ENCODE measurements around the gene CYP3A4.
"Not testable (repeated sequence)": the region's sequence is repeated elsewhere in the genome, so short reads cannot be mapped to it uniquely, and the experiment has no call there.

Gene CYP3A4

DNA sequence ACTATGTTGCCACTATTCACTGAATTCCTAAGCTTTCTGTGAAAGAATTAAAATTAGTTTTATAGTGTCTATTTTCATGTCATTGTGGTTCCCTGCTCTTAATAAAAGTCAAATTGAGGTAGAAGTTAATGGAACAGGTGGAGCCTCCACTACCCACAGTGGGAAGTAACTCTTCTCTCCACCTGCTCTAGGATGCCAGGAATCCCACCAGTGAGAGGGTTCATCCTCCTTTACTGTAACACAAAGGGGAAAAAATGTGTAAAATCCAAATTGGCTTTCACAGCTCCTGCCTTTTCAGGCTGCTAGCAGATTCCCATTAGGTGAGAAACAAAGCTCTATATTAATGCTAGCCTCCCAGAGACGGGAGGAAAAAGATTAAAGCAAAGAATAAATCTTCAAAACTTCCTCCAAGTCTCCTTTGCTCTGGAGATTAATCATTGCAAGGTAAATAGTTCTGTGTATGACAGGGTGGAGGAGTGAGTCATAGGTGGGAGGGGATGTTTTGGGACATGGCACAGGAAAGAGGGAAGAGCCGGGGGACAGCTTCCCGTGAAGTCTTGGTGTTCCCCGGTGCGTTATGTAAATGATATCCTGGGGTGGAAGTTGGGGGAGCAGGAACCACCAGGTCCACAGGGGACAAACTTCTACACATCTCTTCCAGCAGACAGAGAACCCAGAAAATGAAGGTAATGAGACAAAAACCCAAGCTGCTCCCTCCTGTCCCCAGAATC lies 32.5 kb downstream of the CYP3A4 start:
- DNase-seq, result not testable (repeated sequence)

DNA sequence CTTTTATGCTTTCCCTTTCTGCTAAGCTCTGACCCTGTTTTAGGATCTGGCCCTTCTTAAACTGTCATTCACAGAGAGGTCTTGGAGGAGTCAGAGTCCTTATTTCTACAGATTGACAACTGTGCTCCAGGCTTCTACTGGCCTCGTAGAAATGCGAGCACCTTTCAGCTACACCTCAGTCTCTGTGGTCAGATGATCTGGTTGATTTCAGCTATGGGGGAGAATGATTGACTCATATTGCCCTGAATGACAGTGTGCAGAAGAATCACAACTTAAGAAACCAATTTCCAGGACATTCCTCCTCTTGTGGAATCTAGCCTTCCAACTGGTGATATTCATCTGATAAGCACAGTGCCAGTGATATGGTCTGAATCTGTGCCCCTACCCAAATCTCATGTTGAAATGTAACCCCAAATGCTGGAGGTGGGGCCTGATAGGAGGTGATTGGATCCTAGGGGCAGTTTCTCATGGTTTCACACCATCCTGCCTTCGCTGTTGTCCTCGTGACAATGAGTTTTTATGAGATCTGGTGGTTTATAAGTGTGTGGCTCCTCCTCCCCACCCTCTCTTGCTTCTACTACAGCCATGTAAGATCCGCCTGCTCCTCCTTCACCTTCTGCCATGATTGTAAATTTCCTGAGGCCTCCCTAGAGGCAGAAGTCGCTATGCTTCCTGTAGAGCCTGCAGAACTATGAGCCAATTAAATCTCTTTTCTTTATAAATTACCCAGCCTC lies 35.0 kb downstream of the CYP3A4 start:
- DNase-seq, result no peak

DNA sequence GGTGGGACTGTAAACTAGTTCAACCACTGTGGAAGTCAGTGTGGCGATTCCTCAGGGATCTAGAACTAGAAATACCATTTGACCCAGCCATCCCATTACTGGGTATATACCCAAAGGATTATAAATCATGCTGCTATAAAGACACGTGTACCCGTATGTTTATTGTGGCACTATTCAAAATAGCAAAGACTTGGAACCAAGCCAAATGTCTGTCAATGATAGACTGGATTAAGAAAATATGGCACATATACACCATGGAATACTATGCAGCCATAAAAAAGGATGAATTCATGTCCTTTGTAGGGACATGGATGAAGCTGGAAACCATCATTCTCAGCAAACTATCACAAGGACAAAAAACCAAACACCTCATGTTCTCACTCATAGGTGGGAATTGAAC lies 37.1 kb downstream of the CYP3A4 start:
- not testable (repeated sequence) for DNase-seq

DNA sequence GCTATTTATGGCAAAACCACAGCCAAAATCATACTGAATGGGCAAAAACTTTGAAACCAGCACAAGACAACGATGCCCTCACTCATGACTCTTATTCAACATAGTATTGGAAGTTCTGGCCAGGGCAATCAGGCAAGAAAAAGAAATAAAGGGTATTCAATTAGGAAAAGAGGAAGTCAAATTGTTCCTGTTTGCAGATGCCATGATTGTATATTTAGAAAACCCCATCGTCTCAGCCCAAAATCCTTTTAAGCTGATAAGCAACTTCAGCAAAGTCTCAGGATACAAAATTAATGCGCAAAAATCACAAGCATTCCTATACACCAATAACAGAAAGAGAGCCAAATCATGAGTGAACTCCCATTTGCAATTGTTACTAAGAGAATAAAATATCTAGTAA lies 38.6 kb downstream of the CYP3A4 start:
- not testable (repeated sequence) for DNase-seq

DNA sequence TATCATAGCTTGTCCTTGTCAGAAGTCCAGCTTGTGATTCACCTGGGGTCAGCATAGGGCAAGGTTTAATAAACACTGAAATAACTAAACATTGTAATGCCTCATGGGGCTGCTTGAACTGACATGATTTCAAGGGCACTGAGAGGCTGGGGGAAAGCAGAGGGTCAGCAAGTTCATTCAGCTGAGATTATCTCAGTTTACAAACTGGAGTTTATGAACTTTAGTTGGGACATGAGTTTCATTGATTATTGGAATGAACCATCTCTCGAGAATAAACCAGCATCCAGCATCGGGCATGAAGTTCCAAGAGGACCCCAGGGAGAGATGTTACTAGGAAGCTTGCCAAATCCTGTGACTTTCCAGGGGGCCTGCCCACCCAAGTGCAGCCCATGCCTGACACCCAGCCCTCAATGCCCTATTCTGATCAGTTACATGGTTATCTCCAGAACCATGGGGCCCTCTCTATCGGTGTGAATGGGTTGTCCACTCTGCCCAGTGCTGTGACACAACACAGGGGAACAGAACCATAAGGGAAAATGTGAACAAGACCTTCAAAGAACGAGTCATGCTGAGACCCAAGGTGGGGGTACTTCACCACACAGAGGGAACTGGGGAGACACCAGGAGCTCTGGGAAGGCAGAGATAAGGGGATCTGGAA lies 41.1 kb downstream of the CYP3A4 start:
- DNase-seq, result no peak

DNA sequence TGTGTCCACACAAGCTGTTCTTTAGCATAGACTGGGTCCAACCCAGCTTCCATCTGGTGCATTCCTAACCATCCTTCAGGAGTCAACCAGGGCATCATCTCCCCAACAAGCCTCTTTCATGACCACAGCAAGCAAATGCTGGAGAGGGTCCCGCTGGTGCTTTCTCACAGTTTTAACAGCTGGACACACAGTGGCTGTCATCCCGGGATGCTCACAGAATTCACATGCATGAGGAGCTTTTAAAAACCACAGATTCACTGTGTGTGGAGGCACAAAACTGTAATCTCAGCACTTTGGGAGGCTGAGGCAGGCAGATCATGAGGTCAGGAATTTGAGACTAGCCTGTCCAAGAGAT lies 42.6 kb downstream of the CYP3A4 start:
- DNase-seq, result no peak

DNA sequence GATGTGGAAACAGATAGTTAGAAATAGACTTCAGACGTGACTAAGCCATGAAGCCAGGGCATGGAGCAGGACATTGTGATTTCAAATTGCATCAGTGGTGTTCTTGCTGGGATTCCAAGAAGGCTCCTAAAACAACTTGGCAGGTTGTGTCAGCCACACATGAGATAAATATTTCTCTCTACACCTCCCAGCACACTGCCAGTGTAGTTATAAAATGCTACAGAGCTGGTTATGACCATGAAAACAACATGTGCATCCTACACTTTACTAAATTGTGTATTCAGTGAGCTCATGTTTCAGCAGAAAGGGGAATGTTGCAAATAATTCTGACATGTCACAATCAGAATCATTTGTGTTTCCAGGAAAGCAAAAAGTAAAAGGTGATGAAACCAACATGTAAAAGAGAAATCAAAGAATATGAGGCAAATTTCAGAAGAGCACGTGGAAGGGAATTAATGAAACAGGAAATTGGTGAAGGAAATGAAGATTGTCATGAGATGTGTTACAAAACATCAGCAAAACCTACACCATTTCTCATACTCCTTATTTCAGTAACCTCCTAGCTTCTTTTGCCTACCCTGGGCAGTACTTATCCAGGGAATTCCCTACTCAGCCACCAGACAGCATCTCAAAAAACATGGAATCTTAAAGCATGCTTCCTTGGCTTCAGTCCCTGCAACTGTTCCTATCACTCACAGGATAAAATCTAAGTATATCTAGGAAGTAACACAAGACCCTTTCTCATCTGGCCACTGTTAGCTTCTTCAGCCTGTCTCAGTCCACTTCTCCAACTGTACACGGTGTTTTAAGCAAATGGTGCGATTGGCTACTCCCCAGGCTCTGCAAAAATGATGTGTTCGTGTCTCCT lies 43.2 kb downstream of the CYP3A4 start:
- DNase-seq, result no peak

DNA sequence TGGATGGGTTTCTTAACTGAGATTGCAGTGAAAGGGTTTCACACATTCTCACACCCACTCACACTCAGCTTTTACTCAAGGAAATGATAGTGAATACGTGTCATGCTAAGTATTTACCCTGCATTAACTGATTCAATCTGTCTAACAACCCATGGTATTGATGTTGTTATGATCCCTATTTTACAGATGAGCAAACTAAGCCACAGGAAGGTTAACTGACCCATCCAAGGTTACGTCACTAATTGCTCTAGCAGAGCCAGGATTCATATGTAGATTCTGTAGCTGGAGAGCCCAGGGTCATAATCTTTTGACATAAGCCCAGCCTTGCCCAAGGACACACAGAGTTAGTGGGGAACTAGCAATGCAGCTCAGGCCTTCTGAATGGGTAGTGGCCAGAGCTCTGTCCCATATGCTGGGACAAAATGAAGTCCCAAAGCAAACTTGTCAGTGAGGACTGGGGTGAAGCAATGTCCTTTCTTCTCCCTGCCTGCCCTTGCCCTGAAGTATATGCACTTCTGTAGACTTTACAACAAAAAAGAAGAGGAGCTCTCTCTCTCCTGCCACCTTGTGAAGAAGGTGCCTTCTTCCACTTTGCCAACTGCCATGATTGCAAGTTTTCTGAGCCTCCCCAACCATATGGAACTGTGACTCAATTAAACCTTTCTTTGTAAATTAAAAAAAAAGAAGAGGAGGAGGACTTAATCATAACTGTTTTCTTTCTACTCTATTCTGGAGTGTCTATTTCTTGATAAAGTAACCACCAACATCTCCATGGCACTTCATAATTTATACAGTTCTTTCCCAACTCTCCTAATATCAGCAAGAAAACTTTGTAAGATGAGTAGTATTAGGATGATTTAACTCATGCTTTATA lies 44.0 kb downstream of the CYP3A4 start:
- no peak for DNase-seq

DNA sequence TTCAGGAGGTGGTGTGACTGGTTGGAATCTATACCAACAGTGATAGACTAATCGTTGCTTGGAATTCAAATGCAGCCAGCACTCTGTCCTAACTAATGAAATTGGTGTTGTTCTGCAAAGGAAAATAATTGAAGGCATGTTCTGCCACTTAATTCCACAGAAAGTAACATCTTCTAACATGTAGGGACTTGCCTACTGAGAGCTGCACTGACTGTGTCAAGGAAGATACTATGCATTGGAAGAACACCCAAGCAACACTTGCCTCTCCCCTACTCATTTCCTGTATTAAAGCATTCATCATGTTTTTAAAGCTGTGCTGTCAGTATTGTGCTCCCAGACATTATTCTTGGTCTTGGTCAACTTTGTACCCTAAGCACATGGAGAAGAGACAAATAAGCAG lies 46.3 kb downstream of the CYP3A4 start:
- no peak for DNase-seq

DNA sequence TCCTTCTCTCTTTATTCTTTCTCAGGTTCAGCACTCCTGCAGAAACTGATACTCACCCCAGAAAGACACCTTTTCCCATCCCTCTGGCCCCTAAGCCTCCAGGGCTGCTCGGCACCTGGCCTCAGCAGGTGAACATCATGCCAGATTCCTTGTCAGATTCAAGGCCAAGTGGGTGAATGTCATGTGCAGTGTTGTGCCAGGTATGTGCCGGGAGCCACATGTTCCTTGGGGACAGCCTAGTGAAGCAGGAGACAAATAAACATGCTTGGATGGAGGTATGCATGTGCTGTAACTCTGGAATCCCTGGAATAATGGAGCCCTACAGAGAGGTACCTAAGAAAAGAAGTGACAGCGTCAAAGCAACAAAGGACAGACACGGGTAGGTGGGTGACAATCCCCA lies 47.3 kb downstream of the CYP3A4 start:
- DNase-seq, result not testable (repeated sequence)

DNA sequence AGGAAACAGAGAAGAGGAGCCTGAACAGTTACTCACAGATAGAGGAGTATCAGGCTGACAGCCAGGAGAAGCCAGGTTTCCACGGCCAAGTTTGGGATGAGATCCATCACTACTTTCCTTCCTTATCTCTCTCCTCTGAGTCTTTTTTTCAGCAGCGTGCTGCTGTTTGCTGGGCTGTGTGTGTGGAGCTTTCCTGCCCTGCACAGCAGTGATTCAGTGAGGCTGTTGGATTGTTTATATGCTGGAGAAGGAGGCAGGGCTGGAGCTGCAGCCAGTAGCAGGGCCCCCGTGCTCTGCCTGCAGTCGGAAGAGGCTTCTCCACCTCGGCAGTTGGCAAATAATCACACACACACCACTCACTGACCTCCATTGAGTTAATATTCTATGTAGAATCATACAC lies 49.0 kb downstream of the CYP3A4 start, which contains the start of gene CYP3A7:
Gene CYP3A7, minus strand, starts transcription at position 210 of the 400 bp plus-strand sequence. Its CDS starts 103 bp downstream, at position 107.
- DNase-seq, result no peak

DNA sequence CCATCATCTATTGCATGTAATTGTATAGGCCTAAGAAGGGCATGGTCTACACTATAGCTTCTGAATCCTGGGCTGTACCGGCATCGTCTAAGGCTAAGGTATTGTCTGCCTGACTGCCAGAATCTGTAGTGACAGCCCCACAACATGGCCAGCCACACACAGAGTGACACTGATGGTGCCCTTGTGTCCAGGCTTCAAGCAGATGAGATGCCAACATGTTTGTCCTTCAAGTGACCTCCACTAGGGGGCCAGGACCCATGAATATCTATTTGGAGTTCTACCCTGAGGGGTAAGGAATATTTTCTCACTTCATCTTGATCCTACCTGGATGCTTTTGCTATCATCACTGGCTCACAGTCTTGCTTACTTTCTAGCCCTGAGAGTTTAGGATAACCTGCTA lies 50.5 kb downstream of the CYP3A4 start:
- DNase-seq, result no peak

DNA sequence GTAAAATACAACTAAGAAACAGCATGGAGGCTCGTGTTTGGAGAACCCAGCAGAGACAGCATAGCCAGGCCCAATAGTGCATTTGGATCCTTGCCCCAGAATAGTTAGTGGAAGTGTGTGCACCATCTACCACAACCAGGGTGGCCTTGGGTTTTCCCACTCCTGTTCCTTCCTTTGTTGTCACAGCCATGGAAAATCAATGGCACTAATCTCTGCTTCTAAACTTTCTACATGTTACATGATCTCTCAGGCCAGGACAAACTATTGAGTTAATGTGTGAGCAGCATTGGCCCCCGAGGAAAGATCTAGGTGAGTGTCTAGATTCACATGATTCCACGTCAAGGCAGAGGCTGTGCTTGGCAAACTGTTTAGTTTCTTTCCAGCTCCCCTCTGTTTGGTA lies 51.0 kb downstream of the CYP3A4 start:
- DNase-seq, result no peak

DNA sequence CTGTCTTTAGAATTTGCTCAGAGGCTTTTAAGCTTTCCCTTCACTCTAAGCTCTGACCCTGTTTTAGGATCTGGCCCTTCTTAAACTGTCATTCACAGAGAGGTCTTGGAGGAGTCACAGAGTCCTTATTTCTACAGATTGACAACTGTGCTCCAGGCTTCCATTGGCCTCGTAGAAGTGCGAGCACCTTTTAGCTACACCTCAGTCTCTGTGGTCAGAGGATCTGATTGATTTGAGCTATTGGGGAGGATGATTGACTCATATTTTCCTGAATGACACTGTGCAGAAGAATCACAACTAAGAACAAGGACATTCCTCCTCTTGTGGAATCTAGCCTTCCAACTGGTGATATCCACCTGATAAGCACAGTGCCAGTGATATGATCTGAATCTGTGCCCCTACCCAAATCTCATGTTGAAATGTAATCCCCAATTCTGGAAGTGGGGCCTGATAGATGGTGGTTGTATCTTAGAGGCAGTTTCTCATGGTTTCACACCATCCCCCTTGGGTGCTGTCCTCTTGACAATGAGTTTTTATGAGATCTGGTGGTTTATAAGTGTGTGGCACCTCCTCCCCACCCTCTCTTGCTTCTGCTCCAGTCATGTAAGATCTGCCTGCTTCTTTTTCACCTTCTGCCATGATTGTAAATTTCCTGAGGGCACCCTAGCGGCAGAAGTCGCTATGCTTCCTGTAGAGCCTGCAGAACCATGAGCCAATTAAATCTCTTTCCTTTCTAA lies 52.2 kb downstream of the CYP3A4 start:
- no peak for DNase-seq

DNA sequence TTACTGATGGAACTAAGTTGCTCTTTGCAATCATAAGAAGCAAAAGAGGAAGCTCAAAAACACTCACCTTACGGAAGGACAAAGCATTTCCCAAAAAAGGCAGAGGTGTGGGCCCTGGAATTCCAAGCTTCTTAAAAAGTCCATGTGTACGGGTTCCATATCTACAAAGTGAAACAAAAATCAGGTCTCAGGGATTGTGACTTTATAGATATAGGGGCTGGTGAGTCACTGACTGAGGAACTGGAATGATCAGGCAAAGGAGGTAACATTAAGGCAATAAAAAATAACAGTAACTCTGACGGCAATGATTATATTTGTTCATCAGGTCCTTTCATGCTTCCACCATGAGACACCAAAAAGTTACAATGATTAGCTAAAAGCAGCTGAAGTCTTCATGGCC lies 53.0 kb downstream of the CYP3A4 start:
- DNase-seq, result no peak

DNA sequence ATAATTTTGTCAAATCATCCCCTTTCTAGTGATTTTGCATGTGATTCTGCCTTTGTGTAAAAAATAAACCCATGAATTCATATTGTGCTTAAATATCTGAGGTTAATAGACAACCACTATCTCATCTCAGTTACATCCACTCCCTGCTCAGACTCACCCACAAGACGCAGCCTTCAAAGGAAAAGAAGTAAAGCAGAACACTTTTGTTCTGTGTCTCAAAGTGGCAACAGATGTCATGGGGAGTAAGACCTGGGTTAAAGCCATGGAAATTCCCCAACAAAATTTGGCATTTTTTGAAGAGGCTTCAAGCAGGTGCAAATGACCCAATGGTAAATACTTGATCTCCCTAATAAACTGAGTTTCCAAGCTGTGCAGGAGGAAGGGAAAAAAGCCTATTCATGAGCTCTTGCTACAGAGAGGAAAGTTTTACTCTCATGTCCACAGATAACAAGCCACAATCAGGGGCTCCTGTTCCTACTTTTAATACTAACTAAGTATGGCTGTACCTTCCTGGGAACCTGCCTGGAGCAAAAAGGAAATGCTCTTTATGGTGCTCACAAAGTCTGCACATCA lies 53.7 kb downstream of the CYP3A4 start:
- DNase-seq, result no peak

DNA sequence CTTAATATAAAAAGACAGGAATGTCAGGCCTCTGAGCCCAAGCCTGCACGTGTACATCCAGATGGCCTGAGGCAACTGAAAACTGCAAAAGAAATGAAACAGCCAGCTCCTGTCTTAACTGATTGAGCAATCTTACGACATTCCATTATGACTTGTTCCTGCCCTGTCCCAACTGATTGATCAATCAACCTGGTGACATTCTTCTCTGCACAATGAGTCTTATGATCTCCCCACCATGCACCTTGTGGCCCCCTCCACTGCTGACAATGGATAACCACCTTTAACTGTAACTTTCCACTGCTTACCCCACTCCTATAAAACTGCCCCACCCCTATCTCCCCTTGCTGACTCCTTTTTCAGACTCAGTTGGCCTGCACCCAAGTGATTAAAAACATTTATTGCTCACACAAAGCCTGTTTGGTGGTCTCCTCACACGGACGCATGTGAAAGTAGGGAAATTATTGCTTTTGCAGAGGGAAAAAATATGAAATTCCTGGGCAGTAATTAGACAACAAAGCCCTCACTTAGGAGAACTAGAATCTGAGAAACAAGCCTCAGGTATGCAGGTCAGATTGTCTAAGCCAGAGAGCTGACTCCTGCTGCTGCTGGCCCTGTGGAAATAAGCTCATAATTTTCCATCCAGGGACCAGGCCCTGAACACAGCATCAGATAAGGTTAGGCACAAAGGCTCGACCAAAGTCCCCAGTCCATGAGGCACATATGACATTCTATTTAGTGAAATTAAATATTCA lies 54.3 kb downstream of the CYP3A4 start:
- no peak for DNase-seq

DNA sequence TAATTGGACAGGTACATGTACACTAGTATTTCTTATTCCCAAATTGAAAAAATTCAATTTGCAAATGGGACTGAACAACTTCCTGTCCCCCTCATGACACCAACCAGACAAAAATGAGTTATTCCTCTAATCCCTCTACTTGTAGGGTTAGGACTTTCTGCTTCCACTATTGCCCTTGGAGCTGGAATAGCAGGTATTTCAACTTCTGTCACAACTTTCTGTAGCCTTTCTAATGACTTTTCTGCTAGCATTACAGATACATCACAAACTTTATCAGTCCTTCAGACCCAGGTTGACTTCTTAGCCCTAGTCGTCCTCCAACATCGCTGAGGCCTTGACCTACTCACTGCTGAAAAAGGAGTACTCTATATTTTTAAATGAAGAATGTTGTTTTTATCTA lies 55.4 kb downstream of the CYP3A4 start:
- no peak for DNase-seq

DNA sequence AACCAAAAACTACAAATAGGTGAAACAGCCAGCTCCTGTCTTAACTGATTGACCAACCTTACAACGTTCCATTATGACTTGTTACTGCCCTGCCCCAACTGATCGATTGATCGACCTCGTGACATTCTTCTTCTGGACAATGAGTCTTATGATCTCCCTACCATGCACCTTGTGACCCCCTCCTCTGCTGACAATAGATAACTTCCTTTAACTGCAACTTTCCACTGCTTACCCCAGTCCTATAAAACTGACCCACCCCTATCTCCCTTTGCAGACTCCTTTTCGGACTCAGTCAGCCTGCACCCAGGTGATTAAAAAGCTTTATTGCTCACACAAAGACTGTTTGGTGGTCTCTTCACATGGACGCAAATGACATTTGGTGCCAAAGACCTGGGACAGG lies 60.8 kb downstream of the CYP3A4 start:
- not testable (repeated sequence) for DNase-seq
